Dermis blood vessel endothelial cell (primary cell): ENCODE measurements around the gene EEF1A1. TPM values are rescaled to one million over a fixed set of nuclear protein-coding genes. Genes with fewer than 3 reads are reported as not detected.
A peak's percentile ranks its signal among the peaks of the same experiment; 100 is the strongest.
"Not testable (repeated sequence)": the region's sequence is repeated elsewhere in the genome, so short reads cannot be mapped to it uniquely, and the experiment has no call there.

Experiments
- DNase-seq: peaks from one replicate; pipeline ENCODE4 v3.0.0; 2010
- total RNA-seq: library from RNA; depleted of rRNA; stranded (reverse); fragments of >200 nt; gene quantifications from 2 replicates; pipeline ENCODE4 v1.2.3, GENCODE V29; 2014

The EEF1A1 gene
- total RNA-seq, 1 donor from 2014 or later = 26,919 TPM

- DNase-seq = no peak
These were observed 13.8 kb upstream of the EEF1A1 start for GRCh38 chr6:73534628-73535027.

GRCh38 chr6:73532293-73532692 lies 11.5 kb upstream of the EEF1A1 start:
- no peak for DNase-seq

GRCh38 chr6:73528897-73529296 lies 8.1 kb upstream of the EEF1A1 start:
- DNase-seq = no peak

GRCh38 chr6:73525546-73526330 lies 4.9 kb upstream of the EEF1A1 start:
- DNase-seq = no peak

GRCh38 chr6:73523434-73524123 lies 2.7 kb upstream of the EEF1A1 start:
- peak; percentile 73 for DNase-seq

- DNase-seq = peak; percentile 84
These were observed 636 bp upstream of the EEF1A1 start for GRCh38 chr6:73521351-73521985.

GRCh38 chr6:73519926-73520687 lies 725 bp downstream of the EEF1A1 start:
- peak; percentile 84 for DNase-seq

- DNase-seq = peak; percentile 16
These were observed 1.6 kb downstream of the EEF1A1 start for GRCh38 chr6:73518982-73519881.

GRCh38 chr6:73518100-73518981 lies 2.5 kb downstream of the EEF1A1 start:
- DNase-seq = peak; percentile 37

GRCh38 chr6:73516514-73517489 lies 4.0 kb downstream of the EEF1A1 start:
- peak; percentile 10 for DNase-seq

- peak; percentile 12 for DNase-seq
These were observed 5.6 kb downstream of the EEF1A1 start for GRCh38 chr6:73515204-73515655.

- no peak for DNase-seq
These were observed 6.1 kb downstream of the EEF1A1 start for GRCh38 chr6:73514746-73515110.

- no peak for DNase-seq
These were observed 7.4 kb downstream of the EEF1A1 start for GRCh38 chr6:73513496-73513854.

- DNase-seq = no peak
These were observed 9.0 kb downstream of the EEF1A1 start for GRCh38 chr6:73511796-73512195.

- DNase-seq = no peak
These were observed 11.0 kb downstream of the EEF1A1 start for GRCh38 chr6:73509851-73510250.

- DNase-seq = no peak
These were observed 12.1 kb downstream of the EEF1A1 start for GRCh38 chr6:73508776-73509175.

GRCh38 chr6:73506246-73506645 lies 14.6 kb downstream of the EEF1A1 start:
- DNase-seq = no peak

- DNase-seq = not testable (repeated sequence)
These were observed 15.1 kb downstream of the EEF1A1 start for GRCh38 chr6:73505705-73506104.

- DNase-seq = no peak
These were observed 15.7 kb downstream of the EEF1A1 start for GRCh38 chr6:73505142-73505541.

GRCh38 chr6:73504160-73504559 lies 16.7 kb downstream of the EEF1A1 start:
- no peak for DNase-seq
